Measurements from ENCODE around the gene WSCD2. TPM values are rescaled to one million over a fixed set of nuclear protein-coding genes. Genes with fewer than 3 reads are reported as not detected.

The WSCD2 gene
- total and polyA plus RNA-seq, 2 of the 4 experiments (the other 2 are of a cell fraction) = not detected

GRCh38 chr12:108255252-108255602, 126.1 kb downstream of the WSCD2 start:
- Histone ChIP-seq H2AFZ (replicated peaks; ENCODE audit: low read length, poor library complexity) (no peak overlapping the region), H3K23ac (ENCODE audit: low read depth, low read length) (no peak overlapping the region), H3K4me1 (ENCODE audit: control insufficient read depth, insufficient read depth, low read length) (no peaks in the 10 kb centered on the region), H2BK120ac (ENCODE audit: low read depth, low read length) (no peak overlapping the region), H4K5ac (ENCODE audit: low read depth, low read length) (no peak overlapping the region), H3K56ac (ENCODE audit: extremely low read depth, insufficient read depth, low read length) (no peak overlapping the region), H4K8ac (ENCODE audit: low read depth in 2 of 2, low read length in 2 of 2) (no peak overlapping the region), H3K36me3 (ENCODE audit: control insufficient read depth, insufficient read depth, low read length) (no peaks in the 10 kb centered on the region), H3K4me2 (ENCODE audit: low read depth, low read length) (no peak overlapping the region), H3K79me1 (ENCODE audit: low read depth in 1 of 2, low read length in 2 of 2) (no peaks in the 10 kb centered on the region), H3K9me1 (ENCODE audit: insufficient read depth, low read length) (no peaks in the 10 kb centered on the region), H3K9ac (ENCODE audit: low read depth, low read length) (no peak overlapping the region), H2AK9ac (replicated peaks; ENCODE audit: low read depth, low read length, poor library complexity) (no peak overlapping the region), H3K4me3 (ENCODE audit: insufficient read depth, low read depth, low read length) (no peak overlapping the region), H3K18ac (ENCODE audit: low read depth, low read length) (no peak overlapping the region), H3K27ac (ENCODE audit: insufficient read depth, low read length) (no peak overlapping the region), H4K91ac (ENCODE audit: insufficient read depth, low read depth, low read length) (no peak overlapping the region), H2BK20ac (ENCODE audit: low read depth, low read length) (no peak overlapping the region), H3K27me3 (ENCODE audit: control insufficient read depth, insufficient read depth, low read length) (no peaks in the 10 kb centered on the region), H3K9me3 (ENCODE audit: control insufficient read depth, insufficient read depth, low read length) (no peaks in the 10 kb centered on the region; the same call in 1 of the 2 replicates), H2BK15ac (ENCODE audit: low read depth, low read length) (no peak overlapping the region), H4K20me1 (ENCODE audit: insufficient read depth, low read length) (no peaks in the 10 kb centered on the region), H3K4ac (ENCODE audit: low read depth, low read length) (no peak overlapping the region), H2AK5ac (ENCODE audit: low read depth, low read length) (no peak overlapping the region), H2BK5ac (ENCODE audit: low read depth, low read length, poor library complexity, severe bottlenecking) (no peak overlapping the region), H3K14ac (replicated peaks; ENCODE audit: low read depth, low read length) (no peak overlapping the region)
- intact Hi-C loops (cut with micrococcal nuclease) = no loop called here
- 80% methylated on average over 1 of the region's 3 CpGs; no CpG with 5 or more reads in 1 of the 2 experiments for WGBS, 2 experiments (ENCODE audit: extremely low coverage in 2 of 2, insufficient read length in 1 of 2)
- ATAC-seq (ENCODE audit: low read depth) = no peak
- no TSS peak for BruUV-seq (replicated peaks)
- in situ Hi-C loops (cut with MboI; ENCODE audit: low sequenced_read_pairs) = no loop called here
- DNase-seq = no peak
- dilution Hi-C loops (cut with HindIII; ENCODE audit: low sequenced_read_pairs, unreplicated experiment) = no loop called here
- TF ChIP-seq CEBPB (IDR thresholded peaks at IDR 0.05; ENCODE audit: low read depth, low read length) (no peak), MXI1 (IDR thresholded peaks at IDR 0.05; ENCODE audit: borderline replicate concordance, low read depth, low read length) (no peak), RFX5 (IDR thresholded peaks at IDR 0.05; ENCODE audit: low read depth, low read length) (no peak), MAZ (IDR thresholded peaks at IDR 0.05; ENCODE audit: borderline replicate concordance, low read depth, low read length) (no peak), MAFK (IDR thresholded peaks at IDR 0.05; ENCODE audit: low read depth, low read length) (no peak)
- TF ChIP-seq, protein P1, sequence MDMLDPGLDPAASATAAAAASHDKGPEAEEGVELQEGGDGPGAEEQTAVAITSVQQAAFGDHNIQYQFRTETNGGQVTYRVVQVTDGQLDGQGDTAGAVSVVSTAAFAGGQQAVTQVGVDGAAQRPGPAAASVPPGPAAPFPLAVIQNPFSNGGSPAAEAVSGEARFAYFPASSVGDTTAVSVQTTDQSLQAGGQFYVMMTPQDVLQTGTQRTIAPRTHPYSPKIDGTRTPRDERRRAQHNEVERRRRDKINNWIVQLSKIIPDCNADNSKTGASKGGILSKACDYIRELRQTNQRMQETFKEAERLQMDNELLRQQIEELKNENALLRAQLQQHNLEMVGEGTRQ (IDR thresholded peaks at IDR 0.05; ENCODE audit: low read depth, low read length) = no peak
- TF ChIP-seq, protein P2, sequence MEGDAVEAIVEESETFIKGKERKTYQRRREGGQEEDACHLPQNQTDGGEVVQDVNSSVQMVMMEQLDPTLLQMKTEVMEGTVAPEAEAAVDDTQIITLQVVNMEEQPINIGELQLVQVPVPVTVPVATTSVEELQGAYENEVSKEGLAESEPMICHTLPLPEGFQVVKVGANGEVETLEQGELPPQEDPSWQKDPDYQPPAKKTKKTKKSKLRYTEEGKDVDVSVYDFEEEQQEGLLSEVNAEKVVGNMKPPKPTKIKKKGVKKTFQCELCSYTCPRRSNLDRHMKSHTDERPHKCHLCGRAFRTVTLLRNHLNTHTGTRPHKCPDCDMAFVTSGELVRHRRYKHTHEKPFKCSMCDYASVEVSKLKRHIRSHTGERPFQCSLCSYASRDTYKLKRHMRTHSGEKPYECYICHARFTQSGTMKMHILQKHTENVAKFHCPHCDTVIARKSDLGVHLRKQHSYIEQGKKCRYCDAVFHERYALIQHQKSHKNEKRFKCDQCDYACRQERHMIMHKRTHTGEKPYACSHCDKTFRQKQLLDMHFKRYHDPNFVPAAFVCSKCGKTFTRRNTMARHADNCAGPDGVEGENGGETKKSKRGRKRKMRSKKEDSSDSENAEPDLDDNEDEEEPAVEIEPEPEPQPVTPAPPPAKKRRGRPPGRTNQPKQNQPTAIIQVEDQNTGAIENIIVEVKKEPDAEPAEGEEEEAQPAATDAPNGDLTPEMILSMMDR (conservative IDR thresholded peaks at IDR 0.05; ENCODE audit: low read depth, low read length) = no peak
- POLR2A ChIA-PET (ENCODE audit: unreplicated experiment) = no interaction called here
- CTCF ChIA-PET = no interaction called here

All from IMR-90 (cell line).